Ovary (tissue), 9 donors: ENCODE measurements around the gene PLCB1. TPM values are rescaled to one million over a fixed set of nuclear protein-coding genes. Genes with fewer than 3 reads are reported as not detected.

Experiments
- DNase-seq, 5 donors: peaks; one replicate each; pipeline ENCODE4 v3.0.0-alpha.2; 2019 to 2020
- H3K27ac ChIP-seq, 2 donors: fragments of 200-600 bp; one replicate each; pipeline versions ENCODE4 v1.5.1 to v1.8.0; 2019 to 2022
- H3K27me3 ChIP-seq: fragments of 200-600 bp; one replicate; pipeline ENCODE4 v1.8.0; 2022
- H3K36me3 ChIP-seq: fragments of 200-600 bp; sonication (generic); one replicate; pipeline ENCODE4 v1.5.1; 2019
- H3K4me1 ChIP-seq: one replicate; pipeline ENCODE4 v1.8.1; 2013; ENCODE audit warnings: mild to moderate bottlenecking, moderate library complexity; ENCODE audit not compliant: insufficient read depth
- H3K4me3 ChIP-seq: fragments of 200-600 bp; sonication (generic); one replicate; pipeline ENCODE4 v1.5.1; 2017
- H3K9me3 ChIP-seq, 2 donors: fragments of 200-600 bp in 1 of 2; sonication (generic) in 1 of 2; one replicate each; pipeline versions ENCODE4 v1.5.1 to v1.8.1; 2013 to 2019; ENCODE audit warnings: mild to moderate bottlenecking in 1 of 2, moderate library complexity in 1 of 2
- CTCF ChIP-seq, 3 donors: fragments of 450-650 bp in 2 of 3; fragments of 200-600 bp in 1 of 3; IDR thresholded peaks; one replicate each; pipeline versions ENCODE4 v1.5.1 to v1.8.0; 2016 to 2022; ENCODE audit warnings: antibody characterized with exemption in 3 of 3, mild to moderate bottlenecking in 1 of 3
- EP300 ChIP-seq: sonication (generic); formaldehyde crosslinking; IDR thresholded peaks from one replicate; pipeline ENCODE4 v1.6.1; 2017; ENCODE audit warnings: antibody characterized with exemption
- POLR2A ChIP-seq: fragments of 450-650 bp; IDR thresholded peaks from one replicate; pipeline ENCODE4 v1.6.1; 2017; ENCODE audit warnings: antibody characterized with exemption, mild to moderate bottlenecking, moderate library complexity
- WGBS, 3 donors: extraction: QIAGEN DNeasy Blood & Tissue Kit in 1 of 3; methylation state at CpG; one replicate each; pipeline versions ENCODE4 v1.1.5 to v1.1.7; 2013 to 2017; 5-methylcytosine and 5-hydroxymethylcytosine counted together
- intact Hi-C, 4 donors: fragments of 100-400 bp; cut with DNase I; formaldehyde crosslinking; loops; one replicate each; pipeline versions ENCODE4 v1.11.0 to v1.15.1; 2022 to 2023
- polyA plus RNA-seq, 2 donors: library from polyadenylated mRNA; stranded (reverse); fragments of 200-250 nt in 1 of 2; fragments of 350-450 nt in 1 of 2; fragmentation: Illumina TruSeq in 1 of 2; extraction: RNeasy Lipid Tissue Mini Kit (QIAGEN cat#74804) in 1 of 2; gene quantifications; one replicate each; pipeline ENCODE4 v1.2.3, GENCODE V29; 2013 to 2014
- total RNA-seq, 7 donors: library from RNA; depleted of rRNA in 2 of 7; stranded (reverse); fragments of >200 nt in 2 of 7; fragmentation: NEBNext Ultra II Directional in 3 of 7; extraction: Animal tissue kit (Norgen Biotek cat#: 25700) in 3 of 7; gene quantifications; one replicate each; pipeline versions ENCODE4 v1.1.0 to v1.2.4, GENCODE V29; 2016 to 2023
- donor health status: DM: no; HTN: no; CAD: no; lungs with moderate emphysema.
- donor health status: DM: no; HTN: no; CAD: no.
- donor health status: Bipolar disorder and iron deficiency.
- donor health status: DM: yes; HTN: yes; CAD: no.
- donor health status: DM: no; HTN: no; CAD: no.
- donor health status: DM: yes; HTN: yes; CAD: no.

PLCB1 gene
- total and polyA plus RNA-seq, 9 donors = 2.9 to 29.5 (median 9.0) TPM

GRCh38 chr20:8353512-8353911 lies 221.4 kb downstream of the PLCB1 start:
- no peaks in the 10 kb centered on the region for H3K36me3 ChIP-seq
- intact Hi-C loops = no loop called here
- H3K27ac ChIP-seq = no peak overlapping the region
- H3K27me3 ChIP-seq = no peaks in the 10 kb centered on the region
- no peak overlapping the region for H3K4me3 ChIP-seq
- DNase-seq = no peak
- H3K9me3 ChIP-seq = no peaks in the 10 kb centered on the region
- no peaks in the 10 kb centered on the region for H3K4me1 ChIP-seq
- WGBS, 3 donors = 95 to 99% (median 97%) methylated on average over 2 of the region's 2 CpGs
- no peak for TF ChIP-seq EP300
- TF ChIP-seq CTCF (IDR thresholded peaks at IDR 0.05) = no peak
- TF ChIP-seq POLR2A = no peak

GRCh38 chr20:8355453-8355852 lies 223.4 kb downstream of the PLCB1 start:
- intact Hi-C loops = no loop called here
- Histone ChIP-seq H3K4me1 (no peaks in the 10 kb centered on the region), H3K27ac (no peak overlapping the region), H3K27me3 (no peaks in the 10 kb centered on the region), H3K36me3 (no peaks in the 10 kb centered on the region), H3K4me3 (no peak overlapping the region), H3K9me3 (no peaks in the 10 kb centered on the region)
- no peak for TF ChIP-seq EP300
- DNase-seq = no peak
- 96 to 98% (median 98%) methylated on average over 3 of the region's 3 CpGs for WGBS, 3 donors

- intact Hi-C loops = no loop called here
- 71 to 89% (median 83%) methylated on average over 2 of the region's 2 CpGs for WGBS, 3 donors
- no peak for TF ChIP-seq EP300
- TF ChIP-seq CTCF (IDR thresholded peaks at IDR 0.05) = no peak
- no peak for TF ChIP-seq POLR2A
- H3K4me3 ChIP-seq = no peak overlapping the region
- H3K27me3 ChIP-seq = no peaks in the 10 kb centered on the region
- no peak overlapping the region for H3K27ac ChIP-seq
- H3K36me3 ChIP-seq = no peaks in the 10 kb centered on the region
- no peaks in the 10 kb centered on the region for H3K4me1 ChIP-seq
- DNase-seq = no peak
- H3K9me3 ChIP-seq = no peaks in the 10 kb centered on the region
These were observed 224.7 kb downstream of the PLCB1 start for GRCh38 chr20:8356806-8357205.

- Histone ChIP-seq H3K4me3 (no peak overlapping the region), H3K27me3 (no peaks in the 10 kb centered on the region), H3K36me3 (no peaks in the 10 kb centered on the region), H3K9me3 (no peaks in the 10 kb centered on the region), H3K4me1 (no peaks in the 10 kb centered on the region), H3K27ac (no peak overlapping the region)
- intact Hi-C loops = no loop called here
- no peak for DNase-seq
- no peak for TF ChIP-seq EP300
- TF ChIP-seq POLR2A = no peak
- no peak for TF ChIP-seq CTCF (IDR thresholded peaks at IDR 0.05)
- 14 to 27% (median 21%) methylated on average over 2 of the region's 2 CpGs for WGBS, 3 donors
These were observed 225.6 kb downstream of the PLCB1 start for GRCh38 chr20:8357703-8358102.

- H3K27me3 ChIP-seq = no peaks in the 10 kb centered on the region
- H3K4me1 ChIP-seq = no peaks in the 10 kb centered on the region
- H3K9me3 ChIP-seq = no peaks in the 10 kb centered on the region
- no peak overlapping the region for H3K4me3 ChIP-seq
- DNase-seq = no peak
- no peak for TF ChIP-seq EP300
- no peak for TF ChIP-seq CTCF (IDR thresholded peaks at IDR 0.05)
- TF ChIP-seq POLR2A = no peak
- no peaks in the 10 kb centered on the region for H3K36me3 ChIP-seq
- no peak overlapping the region for H3K27ac ChIP-seq
- intact Hi-C loops = no loop called here
- 70 to 77% (median 76%) methylated on average over 2 of the region's 2 CpGs for WGBS, 3 donors
These were observed 228.0 kb downstream of the PLCB1 start for GRCh38 chr20:8360035-8360434.
